Thyroid gland (tissue), 4 donors: ENCODE measurements around the gene STAM2.

Experiments used
- POLR2A ChIP-seq, 2 donors: fragments of 450-650 bp; IDR thresholded peaks; one replicate each; pipeline ENCODE4 v1.6.1; 2017; ENCODE audit warnings: antibody characterized with exemption in 2 of 2, mild to moderate bottlenecking in 2 of 2, moderate library complexity in 1 of 2
- TF ChIP-seq, protein P1 (sequence below), 6 experiments: fragments of 200-600 bp in 3 of 6; fragments of 450-650 bp in 3 of 6; sonication (generic) in 3 of 6; IDR thresholded peaks; one replicate each; pipeline ENCODE4 v1.5.1; 2016 to 2019; ENCODE audit warnings: antibody characterized with exemption in 6 of 6, mild to moderate bottlenecking in 2 of 6, inconsistent platforms in 1 of 6, moderate library complexity in 1 of 6

DNA sequence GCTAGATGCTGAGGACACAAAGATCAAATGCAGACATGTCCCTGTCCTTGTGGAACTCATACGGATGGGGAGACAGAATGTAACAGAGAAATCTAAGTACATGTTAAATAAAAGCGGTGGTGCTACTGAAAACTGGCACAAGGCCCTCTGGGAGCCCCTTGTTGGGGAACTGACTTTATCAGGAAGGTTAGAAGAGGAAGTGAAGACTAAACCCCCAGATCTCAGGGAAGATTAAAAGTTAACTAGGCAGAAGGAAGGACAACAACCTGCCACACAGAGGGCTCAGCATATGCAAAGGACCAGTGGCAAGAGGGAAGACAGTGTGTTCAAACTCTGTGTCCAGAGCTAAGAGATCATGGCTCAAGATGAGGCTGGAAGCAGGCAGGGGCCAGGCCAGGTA is 81.5 kb downstream of the STAM2 start:
- TF ChIP-seq, protein P1, sequence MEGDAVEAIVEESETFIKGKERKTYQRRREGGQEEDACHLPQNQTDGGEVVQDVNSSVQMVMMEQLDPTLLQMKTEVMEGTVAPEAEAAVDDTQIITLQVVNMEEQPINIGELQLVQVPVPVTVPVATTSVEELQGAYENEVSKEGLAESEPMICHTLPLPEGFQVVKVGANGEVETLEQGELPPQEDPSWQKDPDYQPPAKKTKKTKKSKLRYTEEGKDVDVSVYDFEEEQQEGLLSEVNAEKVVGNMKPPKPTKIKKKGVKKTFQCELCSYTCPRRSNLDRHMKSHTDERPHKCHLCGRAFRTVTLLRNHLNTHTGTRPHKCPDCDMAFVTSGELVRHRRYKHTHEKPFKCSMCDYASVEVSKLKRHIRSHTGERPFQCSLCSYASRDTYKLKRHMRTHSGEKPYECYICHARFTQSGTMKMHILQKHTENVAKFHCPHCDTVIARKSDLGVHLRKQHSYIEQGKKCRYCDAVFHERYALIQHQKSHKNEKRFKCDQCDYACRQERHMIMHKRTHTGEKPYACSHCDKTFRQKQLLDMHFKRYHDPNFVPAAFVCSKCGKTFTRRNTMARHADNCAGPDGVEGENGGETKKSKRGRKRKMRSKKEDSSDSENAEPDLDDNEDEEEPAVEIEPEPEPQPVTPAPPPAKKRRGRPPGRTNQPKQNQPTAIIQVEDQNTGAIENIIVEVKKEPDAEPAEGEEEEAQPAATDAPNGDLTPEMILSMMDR (IDR thresholded peaks at IDR 0.05), result no peak
- TF ChIP-seq POLR2A (IDR thresholded peaks at IDR 0.05), result no peak
